MCF 10A (cell line): ENCODE data around the gene MORN1. TPM values are rescaled to one million over a fixed set of nuclear protein-coding genes. Genes with fewer than 3 reads are reported as not detected.

Source experiments
- BruUV-seq: library from RNA; stranded (reverse); fragments of 400-500 nt; replicated peaks from 2 replicates; lab custom pipeline; 2021; lab: Mats Ljungman, UMichigan
- CTCF ChIA-PET: fragments of 300-600 bp; sonication (Branson Sonifier 250); formaldehyde crosslinking; extraction: SDS; loops from one replicate; lab custom pipeline; 2021; ENCODE audit warnings: antibody characterized with exemption, inconsistent platforms; lab: Yijun Ruan, JAX
- POLR2A ChIA-PET: fragments of 300-600, 350-650 bp; sonication (Branson Sonifier 250); formaldehyde crosslinking; extraction: SDS; loops from one replicate; lab custom pipeline; 2020; ENCODE audit warnings: antibody characterized with exemption, inconsistent platforms; lab: Yijun Ruan, JAX
- DNase-seq: peaks from one replicate; pipeline ENCODE4 v3.0.0-alpha.2; 2018; ENCODE audit not compliant: unreplicated experiment
- H3K27ac Mint-ChIP-seq: one replicate; pipeline ENCODE4 v1.8.0; 2022; ENCODE audit warnings: mild to moderate bottlenecking, low read depth, mixed read lengths; ENCODE audit not compliant: unreplicated experiment
- H3K27me3 Mint-ChIP-seq: one replicate; pipeline ENCODE4 v1.8.0; 2022; ENCODE audit warnings: mixed read lengths; ENCODE audit not compliant: insufficient read depth, unreplicated experiment
- H3K36me3 Mint-ChIP-seq: one replicate; pipeline ENCODE4 v1.8.0; 2022; ENCODE audit warnings: mild to moderate bottlenecking, moderate library complexity, mixed read lengths; ENCODE audit not compliant: insufficient read depth, unreplicated experiment
- H3K4me1 Mint-ChIP-seq: one replicate; pipeline ENCODE4 v1.8.0; 2022; ENCODE audit warnings: mixed read lengths; ENCODE audit not compliant: insufficient read depth, unreplicated experiment
- H3K4me3 Mint-ChIP-seq: one replicate; pipeline ENCODE4 v1.8.0; 2022; ENCODE audit warnings: mild to moderate bottlenecking, moderate library complexity, mixed read lengths; ENCODE audit not compliant: unreplicated experiment
- H3K9me3 Mint-ChIP-seq: one replicate; pipeline ENCODE4 v1.8.0; 2022; ENCODE audit warnings: mixed read lengths; ENCODE audit not compliant: unreplicated experiment
- CTCF ChIP-seq: fragments of 200-600 bp; IDR thresholded peaks from one replicate; pipeline ENCODE4 v1.8.0; 2022; ENCODE audit warnings: antibody characterized with exemption, mild to moderate bottlenecking; ENCODE audit not compliant: unreplicated experiment
- intact Hi-C: fragments of 100-400 bp; cut with micrococcal nuclease; formaldehyde crosslinking; loops from 2 replicates; pipeline ENCODE4 v1.14.1; 2022
- total RNA-seq: library from RNA; stranded (reverse); gene quantifications from 2 replicates; pipeline ENCODE4 v1.2.3, GENCODE V29; 2022

The MORN1 gene
- total RNA-seq, 1 experiment from 2014 or later, result 19.4 TPM

GRCh38 chr1:2352341-2352896, 38.9 kb downstream of the MORN1 start:
- Mint-ChIP-seq H3K4me3 (no peak overlapping the region), H3K27ac (no peak overlapping the region), H3K36me3 (peaks cover 6% of the 10 kb centered on the region), H3K9me3 (no peaks in the 10 kb centered on the region), H3K27me3 (no peaks in the 10 kb centered on the region), H3K4me1 (no peaks in the 10 kb centered on the region)
- BruUV-seq, result no TSS peak
- POLR2A ChIA-PET, result no interaction called here
- CTCF ChIA-PET, result interaction anchor here (1.4 kb wide), 1 partner anchor 37 kb away, joined by 3 read pairs; no protein-coding TSS in a partner anchor
- DNase-seq, result no peak
- intact Hi-C loops, result no loop called here
- no peak for TF ChIP-seq CTCF

GRCh38 chr1:2351723-2352122, 39.6 kb downstream of the MORN1 start:
- intact Hi-C loops, result no loop called here

GRCh38 chr1:2350911-2351655, 40.3 kb downstream of the MORN1 start:
- Mint-ChIP-seq H3K36me3 (peaks cover 6% of the 10 kb centered on the region), H3K9me3 (no peaks in the 10 kb centered on the region), H3K4me3 (no peak overlapping the region), H3K27me3 (no peaks in the 10 kb centered on the region), H3K4me1 (no peaks in the 10 kb centered on the region), H3K27ac (no peak overlapping the region)
- intact Hi-C loops, result no loop called here
- TF ChIP-seq CTCF, result no peak
- BruUV-seq, result no TSS peak
- ChIA-PET CTCF (interaction anchor here (0.6 kb wide), 1 partner anchor 1076 kb away, joined by 3 read pairs; no protein-coding TSS in a partner anchor), POLR2A (no interaction called here)
- no peak for DNase-seq

More at GRCh38 chr1:2351723-2352122, 39.6 kb downstream of the MORN1 start:
- no peak for DNase-seq
- ChIA-PET POLR2A (no interaction called here), CTCF (interaction anchor here (0.6 to 1.4 kb wide), 2 partner anchors 36 to 1075 kb away, joined by 3 read pairs; no protein-coding TSS in a partner anchor)
- TF ChIP-seq CTCF, result no peak
- H3K27ac Mint-ChIP-seq, result no peak overlapping the region
- no peaks in the 10 kb centered on the region for H3K4me1 Mint-ChIP-seq
- no peaks in the 10 kb centered on the region for H3K9me3 Mint-ChIP-seq
- peaks cover 6% of the 10 kb centered on the region for H3K36me3 Mint-ChIP-seq
- no peaks in the 10 kb centered on the region for H3K27me3 Mint-ChIP-seq
- H3K4me3 Mint-ChIP-seq, result no peak overlapping the region
- no TSS peak for BruUV-seq

- POLR2A ChIA-PET, result no interaction called here
- no peaks in the 10 kb centered on the region for H3K9me3 Mint-ChIP-seq
- H3K36me3 Mint-ChIP-seq, result peaks cover 6% of the 10 kb centered on the region
- no peaks in the 10 kb centered on the region for H3K4me1 Mint-ChIP-seq
- no peak for TF ChIP-seq CTCF
- H3K27ac Mint-ChIP-seq, result no peak overlapping the region
- CTCF ChIA-PET, result no interaction called here
- no peaks in the 10 kb centered on the region for H3K27me3 Mint-ChIP-seq
- no peak for DNase-seq
- no peak overlapping the region for H3K4me3 Mint-ChIP-seq
- intact Hi-C loops, result no loop called here
- no TSS peak for BruUV-seq
These were observed 40.9 kb downstream of the MORN1 start for GRCh38 chr1:2350501-2350900.
